ENCODE results near the gene ART1. TPM values are rescaled to one million over a fixed set of nuclear protein-coding genes. Genes with fewer than 3 reads are reported as not detected.
"Not testable (repeated sequence)": the region's sequence is repeated elsewhere in the genome, so short reads cannot be mapped to it uniquely, and the experiment has no call there.

Gene ART1
- total RNA-seq, 2 donors from 2014 or later, result not detected

- Mint-ChIP-seq H3K4me3 (no peak overlapping the region), H3K36me3 (ENCODE audit: low read depth) (peaks cover 11% of the 10 kb centered on the region), H3K4me1 (peaks cover 14% of the 10 kb centered on the region), H3K27ac (no peak overlapping the region), H3K27me3 (peaks cover 56% of the 10 kb centered on the region)
- no peaks in the 10 kb centered on the region for H3K9me3 ChIP-seq (ENCODE audit: control insufficient read depth, low read length, poor library complexity, severe bottlenecking)
- ATAC-seq, result no peak
- DNase-seq, result no peak
These were observed 5.1 kb upstream of the ART1 start for GRCh38 chr11:3639841-3640240.

GRCh38 chr11:3641191-3641590, 3.7 kb upstream of the ART1 start:
- H3K27me3 Mint-ChIP-seq, result peaks cover 62% of the 10 kb centered on the region
- H3K4me3 Mint-ChIP-seq, result peak overlapping the region; percentile 82
- peaks cover 11% of the 10 kb centered on the region for H3K36me3 Mint-ChIP-seq (ENCODE audit: low read depth)
- peaks cover 14% of the 10 kb centered on the region for H3K4me1 Mint-ChIP-seq
- H3K9me3 ChIP-seq (ENCODE audit: control insufficient read depth, low read length, poor library complexity, severe bottlenecking), result no peaks in the 10 kb centered on the region
- DNase-seq (no peak), ATAC-seq (no peak)
- H3K27ac Mint-ChIP-seq, result peak overlapping the region; percentile 67

GRCh38 chr11:3641701-3642070, 3.2 kb upstream of the ART1 start, which contains the start of gene ART5:
ART5 (minus strand) TSS chr11:3641992; CDS start chr11:3641862, 130 bp downstream.
- Mint-ChIP-seq H3K4me3 (peak within 1 kb of the TSS; percentile 86), H3K27me3 (peaks cover 62% of the 10 kb centered on the region), H3K27ac (peak within 1 kb of the TSS; percentile 67), H3K36me3 (ENCODE audit: low read depth) (peaks cover 7% of the 10 kb centered on the region), H3K4me1 (peaks cover 12% of the 10 kb centered on the region)
- ATAC-seq (no peak), DNase-seq (no peak)
- no peaks in the 10 kb centered on the region for H3K9me3 ChIP-seq (ENCODE audit: control insufficient read depth, low read length, poor library complexity, severe bottlenecking)

GRCh38 chr11:3642071-3642951, 2.6 kb upstream of the ART1 start:
- DNase-seq (peak; percentile 40 to 67 (median 63)), ATAC-seq (peak; percentile 97)
- Mint-ChIP-seq H3K36me3 (ENCODE audit: low read depth) (peaks cover 7% of the 10 kb centered on the region), H3K27ac (no peak overlapping the region), H3K4me3 (peak overlapping the region; percentile 86), H3K4me1 (peaks cover 12% of the 10 kb centered on the region), H3K27me3 (peaks cover 60% of the 10 kb centered on the region)
- H3K9me3 ChIP-seq (ENCODE audit: control insufficient read depth, low read length, poor library complexity, severe bottlenecking), result no peaks in the 10 kb centered on the region

DNA sequence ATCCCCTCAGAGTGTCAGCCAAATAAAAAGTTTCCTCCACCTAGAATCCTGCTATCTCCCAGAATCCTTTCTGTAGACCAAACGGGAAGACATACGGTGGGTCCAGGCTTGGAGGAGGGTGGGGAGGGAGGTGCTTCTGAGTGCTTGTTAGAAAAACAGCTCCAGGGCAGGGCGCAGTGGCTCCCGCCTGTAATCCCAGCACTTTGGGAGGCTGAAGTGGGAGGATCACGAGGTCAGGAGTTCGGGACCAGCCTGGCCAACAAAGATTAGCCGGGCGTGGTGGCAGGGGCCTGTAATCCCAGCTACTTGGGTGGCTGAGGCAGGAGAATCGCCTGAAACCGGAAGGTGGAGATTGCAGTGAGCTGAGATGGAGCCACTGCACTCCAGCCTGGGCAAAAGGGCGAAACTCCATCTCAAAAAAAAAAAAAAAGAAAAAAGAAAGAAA, 1.8 kb upstream of the ART1 start:
- H3K27me3 Mint-ChIP-seq, result peaks cover 66% of the 10 kb centered on the region
- H3K36me3 Mint-ChIP-seq (ENCODE audit: low read depth); H3K9me3 ChIP-seq (ENCODE audit: control insufficient read depth, low read length, poor library complexity, severe bottlenecking); H3K4me3 Mint-ChIP-seq; DNase-seq; ATAC-seq; H3K27ac Mint-ChIP-seq: not testable (repeated sequence)
- H3K4me1 Mint-ChIP-seq, result peaks cover 12% of the 10 kb centered on the region

DNA sequence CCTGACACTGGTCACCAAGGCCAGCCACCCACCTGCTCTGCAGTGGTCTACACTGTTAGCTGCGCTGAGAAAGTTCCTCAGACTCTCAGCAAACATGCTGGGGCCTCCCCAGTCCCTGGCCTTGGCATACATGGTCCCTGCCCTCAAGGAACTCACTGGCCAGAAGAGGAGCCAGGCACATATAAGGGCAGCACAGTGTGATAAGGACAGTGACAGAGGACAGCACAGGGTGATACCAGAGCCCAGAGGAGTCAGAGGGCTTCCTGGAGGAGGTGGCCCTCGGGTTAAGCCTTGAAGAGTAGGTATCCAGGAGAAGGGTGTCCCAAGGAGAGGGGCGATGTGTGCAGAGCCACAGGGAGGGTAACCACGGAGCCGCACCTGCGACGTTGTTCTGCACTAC, 624 bp downstream of the ART1 start:
- H3K9me3 ChIP-seq (ENCODE audit: control insufficient read depth, low read length, poor library complexity, severe bottlenecking), result no peaks in the 10 kb centered on the region
- peaks cover 14% of the 10 kb centered on the region for H3K36me3 Mint-ChIP-seq (ENCODE audit: low read depth)
- H3K4me1 Mint-ChIP-seq, result peaks cover 20% of the 10 kb centered on the region
- H3K4me3 Mint-ChIP-seq, result no peak overlapping the region
- DNase-seq (no peak), ATAC-seq (no peak)
- H3K27ac Mint-ChIP-seq, result peak overlapping the region; percentile 9
- peaks cover 72% of the 10 kb centered on the region for H3K27me3 Mint-ChIP-seq

DNA sequence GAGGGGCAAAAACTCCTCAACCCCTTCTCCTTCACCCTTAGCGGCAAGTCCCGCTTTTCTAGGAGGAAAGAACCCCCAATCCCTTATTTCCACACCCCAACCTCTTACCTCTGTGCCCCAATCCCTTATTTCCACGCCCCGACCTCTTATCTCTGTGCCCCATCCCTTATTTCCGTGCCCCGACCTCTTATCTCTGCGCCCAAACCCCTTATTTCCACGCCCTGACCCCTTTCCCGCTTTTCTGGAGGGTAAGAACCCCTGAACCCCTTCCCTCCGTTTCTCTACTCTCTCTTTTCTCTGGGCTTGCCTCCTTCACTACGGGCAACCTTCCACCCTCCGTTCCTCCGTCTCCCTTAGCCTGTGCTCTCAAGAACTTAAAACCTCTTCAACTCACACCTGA, 3.9 kb downstream of the ART1 start:
- not testable (repeated sequence) for H3K4me3 Mint-ChIP-seq; H3K9me3 ChIP-seq (ENCODE audit: control insufficient read depth, low read length, poor library complexity, severe bottlenecking); DNase-seq; ATAC-seq; H3K27ac Mint-ChIP-seq
- peaks cover 12% of the 10 kb centered on the region for H3K4me1 Mint-ChIP-seq
- peaks cover 11% of the 10 kb centered on the region for H3K36me3 Mint-ChIP-seq (ENCODE audit: low read depth)
- peaks cover 70% of the 10 kb centered on the region for H3K27me3 Mint-ChIP-seq

DNA sequence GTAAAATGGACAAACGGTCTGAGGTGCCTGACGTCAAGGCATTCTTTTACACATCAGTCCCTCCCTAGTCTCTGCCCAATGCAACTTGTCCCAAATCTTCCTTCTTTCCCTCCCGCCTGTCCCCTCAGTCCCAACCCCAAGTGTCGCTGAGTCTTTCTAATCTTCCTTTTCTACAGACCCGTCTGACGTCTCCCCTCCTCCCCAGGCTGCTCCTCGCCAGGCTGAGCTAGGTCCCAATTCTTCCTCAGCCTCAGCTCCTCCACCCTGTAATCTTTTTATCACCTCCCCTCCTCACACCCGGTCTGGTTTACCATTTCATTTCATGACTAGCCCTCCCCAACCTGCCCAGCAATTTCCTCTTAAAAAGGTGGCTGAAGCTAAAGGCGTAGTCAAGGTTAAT, 4.4 kb downstream of the ART1 start:
- H3K4me1 Mint-ChIP-seq, result peaks cover 10% of the 10 kb centered on the region
- DNase-seq; ATAC-seq; H3K4me3 Mint-ChIP-seq; H3K27ac Mint-ChIP-seq; H3K9me3 ChIP-seq (ENCODE audit: control insufficient read depth, low read length, poor library complexity, severe bottlenecking): not testable (repeated sequence)
- peaks cover 11% of the 10 kb centered on the region for H3K36me3 Mint-ChIP-seq (ENCODE audit: low read depth)
- H3K27me3 Mint-ChIP-seq, result peaks cover 66% of the 10 kb centered on the region

DNA sequence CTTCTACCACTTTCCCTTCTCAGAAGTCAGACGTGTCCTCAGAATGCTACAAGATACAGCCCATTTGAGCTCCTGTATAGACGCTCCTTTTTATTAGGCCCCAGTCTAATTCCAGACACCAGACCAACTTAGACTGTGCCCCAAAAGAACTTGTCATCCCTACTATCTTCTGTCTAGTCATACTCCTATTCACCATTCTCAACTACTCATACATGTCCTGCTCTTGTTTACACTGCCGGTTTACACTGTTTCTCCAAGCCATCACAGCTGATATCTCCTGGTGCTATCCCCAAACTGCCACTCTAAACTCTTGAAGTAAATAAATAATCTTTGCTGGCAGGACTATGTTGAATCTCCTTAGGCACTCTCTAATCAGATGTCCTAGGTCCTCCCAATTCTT, 7.6 kb downstream of the ART1 start:
- DNase-seq; H3K9me3 ChIP-seq (ENCODE audit: control insufficient read depth, low read length, poor library complexity, severe bottlenecking); ATAC-seq; H3K36me3 Mint-ChIP-seq (ENCODE audit: low read depth); H3K27ac Mint-ChIP-seq; H3K4me1 Mint-ChIP-seq; H3K4me3 Mint-ChIP-seq: not testable (repeated sequence)
- peaks cover 48% of the 10 kb centered on the region for H3K27me3 Mint-ChIP-seq

- H3K4me1 Mint-ChIP-seq, result no peaks in the 10 kb centered on the region
- H3K9me3 ChIP-seq (ENCODE audit: control insufficient read depth, low read length, poor library complexity, severe bottlenecking), result no peaks in the 10 kb centered on the region
- no peaks in the 10 kb centered on the region for H3K36me3 Mint-ChIP-seq (ENCODE audit: low read depth)
- DNase-seq, result no peak
- no peak overlapping the region for H3K4me3 Mint-ChIP-seq
- H3K27ac Mint-ChIP-seq, result no peak overlapping the region
- peaks cover 22% of the 10 kb centered on the region for H3K27me3 Mint-ChIP-seq
- peak; percentile 21 for ATAC-seq
These were observed 10.6 kb downstream of the ART1 start for GRCh38 chr11:3655547-3655946.

DNA sequence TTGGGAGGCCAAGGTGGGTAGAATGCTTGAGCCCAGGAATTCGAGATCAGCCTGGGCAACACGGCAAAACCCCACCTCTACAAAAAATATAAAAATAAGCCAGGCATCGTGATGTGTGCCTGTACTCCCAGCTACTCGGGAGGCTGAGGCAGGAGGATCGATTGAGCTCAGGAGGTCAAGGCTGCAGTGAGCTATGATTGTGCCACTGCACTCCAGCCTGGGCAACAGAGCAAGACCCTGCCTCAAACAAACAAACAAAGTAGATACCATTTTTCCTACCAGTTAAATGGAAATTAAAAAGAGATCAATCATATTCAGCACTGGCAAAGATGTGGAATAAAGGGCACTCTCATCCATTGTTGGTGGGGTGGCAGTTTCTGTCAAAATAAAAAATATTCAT, 12.4 kb downstream of the ART1 start:
- H3K27ac Mint-ChIP-seq; H3K4me3 Mint-ChIP-seq; DNase-seq; H3K4me1 Mint-ChIP-seq; H3K9me3 ChIP-seq (ENCODE audit: control insufficient read depth, low read length, poor library complexity, severe bottlenecking); ATAC-seq; H3K36me3 Mint-ChIP-seq (ENCODE audit: low read depth): not testable (repeated sequence)
- peaks cover 12% of the 10 kb centered on the region for H3K27me3 Mint-ChIP-seq

GRCh38 chr11:3658252-3658651, 13.3 kb downstream of the ART1 start:
- ATAC-seq, result no peak
- no peak overlapping the region for H3K4me3 Mint-ChIP-seq
- no peak for DNase-seq
- no peak overlapping the region for H3K27ac Mint-ChIP-seq
- H3K4me1 Mint-ChIP-seq, result peaks cover 2% of the 10 kb centered on the region
- H3K27me3 Mint-ChIP-seq, result peaks cover 12% of the 10 kb centered on the region
- no peaks in the 10 kb centered on the region for H3K36me3 Mint-ChIP-seq (ENCODE audit: low read depth)
- H3K9me3 ChIP-seq (ENCODE audit: control insufficient read depth, low read length, poor library complexity, severe bottlenecking), result no peaks in the 10 kb centered on the region

GRCh38 chr11:3659595-3660515, 14.9 kb downstream of the ART1 start:
- DNase-seq, result no peak
- H3K9me3 ChIP-seq (ENCODE audit: control insufficient read depth, low read length, poor library complexity, severe bottlenecking), result no peaks in the 10 kb centered on the region
- H3K27ac Mint-ChIP-seq, result no peak overlapping the region
- ATAC-seq, result no peak
- H3K4me1 Mint-ChIP-seq, result peaks cover 2% of the 10 kb centered on the region
- H3K36me3 Mint-ChIP-seq (ENCODE audit: low read depth), result peaks cover 3% of the 10 kb centered on the region
- H3K27me3 Mint-ChIP-seq, result peaks cover 12% of the 10 kb centered on the region
- no peak overlapping the region for H3K4me3 Mint-ChIP-seq
